Colonic mucosa (tissue), 4 donors: ENCODE measurements around the gene ANAPC2. TPM values are rescaled to one million over a fixed set of nuclear protein-coding genes. Genes with fewer than 3 reads are reported as not detected.

Experiments used
- DNase-seq: peaks from one replicate; pipeline ENCODE4 v3.0.0-alpha.2; 2020
- H3K27ac ChIP-seq: fragments of 200-600 bp; one replicate; pipeline ENCODE4 v1.8.0; 2021
- H3K27me3 ChIP-seq: fragments of 200-600 bp; one replicate; pipeline ENCODE4 v1.8.0; 2021
- H3K36me3 ChIP-seq: fragments of 200-600 bp; one replicate; pipeline ENCODE4 v1.8.0; 2021
- H3K4me1 ChIP-seq: fragments of 200-600 bp; one replicate; pipeline ENCODE4 v1.8.0; 2021; ENCODE audit warnings: mild to moderate bottlenecking
- H3K4me3 ChIP-seq: fragments of 200-600 bp; one replicate; pipeline ENCODE4 v1.8.0; 2021
- H3K9ac ChIP-seq, 2 donors: one replicate each; pipeline ENCODE4 v1.7.0; 2013; ENCODE audit warnings: control low read depth in 2 of 2, low read depth in 2 of 2, low read length in 2 of 2
- H3K9me3 ChIP-seq: fragments of 200-600 bp; one replicate; pipeline ENCODE4 v1.8.0; 2021
- intact Hi-C: fragments of 100-400 bp; cut with DNase I; formaldehyde crosslinking; loops from one replicate; pipeline ENCODE4 v1.14.1; 2022
- total RNA-seq, 2 donors: library from RNA; stranded (reverse); fragmentation: NEBNext Ultra II Directional in 1 of 2; extraction: Animal tissue kit (Norgen Biotek cat#: 25700) in 1 of 2; gene quantifications; one replicate each; pipeline ENCODE4 v1.2.1, GENCODE V29; 2021
- TF ChIP-seq, protein P1 (sequence below): fragments of 200-600 bp; IDR thresholded peaks from one replicate; pipeline ENCODE4 v1.8.0; 2022; ENCODE audit warnings: antibody characterized with exemption, mild to moderate bottlenecking
- donor health status: healthy.
- donor health status: DM: no; HTN: no; CAD: no.
- donor health status: DM: no; HTN: no; CAD: no.

ANAPC2 gene
- total RNA-seq, 2 donors from 2014 or later: 33.8 to 67.8 TPM

DNA sequence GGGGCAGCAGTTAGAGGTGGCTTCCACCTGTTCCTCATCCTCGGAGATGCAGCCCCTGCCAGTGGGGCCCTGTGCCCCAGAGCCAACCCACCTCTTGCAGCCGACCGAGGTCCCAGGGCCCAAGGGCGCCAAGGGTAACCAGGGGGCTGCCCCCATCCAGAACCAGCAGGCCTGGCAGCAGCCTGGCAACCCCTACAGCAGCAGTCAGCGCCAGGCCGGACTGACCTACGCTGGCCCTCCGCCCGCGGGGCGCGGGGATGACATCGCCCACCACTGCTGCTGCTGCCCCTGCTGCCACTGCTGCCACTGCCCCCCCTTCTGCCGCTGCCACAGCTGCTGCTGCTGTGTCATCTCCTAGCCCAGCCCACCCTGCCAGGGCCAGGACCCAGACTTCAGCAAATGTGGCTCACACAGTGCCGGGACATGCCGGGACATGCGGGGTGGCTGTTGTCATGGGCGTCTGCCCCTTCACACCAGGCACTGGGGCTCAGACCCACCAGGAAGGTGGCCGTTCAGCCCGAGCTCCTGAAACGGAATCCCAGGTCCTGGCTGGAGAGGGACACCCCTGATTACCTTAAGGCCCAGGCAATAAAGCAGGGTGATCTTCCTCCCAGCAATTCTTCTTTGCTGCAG is 37.5 kb upstream of the ANAPC2 start:
- H3K27ac ChIP-seq: no peak overlapping the region

DNA sequence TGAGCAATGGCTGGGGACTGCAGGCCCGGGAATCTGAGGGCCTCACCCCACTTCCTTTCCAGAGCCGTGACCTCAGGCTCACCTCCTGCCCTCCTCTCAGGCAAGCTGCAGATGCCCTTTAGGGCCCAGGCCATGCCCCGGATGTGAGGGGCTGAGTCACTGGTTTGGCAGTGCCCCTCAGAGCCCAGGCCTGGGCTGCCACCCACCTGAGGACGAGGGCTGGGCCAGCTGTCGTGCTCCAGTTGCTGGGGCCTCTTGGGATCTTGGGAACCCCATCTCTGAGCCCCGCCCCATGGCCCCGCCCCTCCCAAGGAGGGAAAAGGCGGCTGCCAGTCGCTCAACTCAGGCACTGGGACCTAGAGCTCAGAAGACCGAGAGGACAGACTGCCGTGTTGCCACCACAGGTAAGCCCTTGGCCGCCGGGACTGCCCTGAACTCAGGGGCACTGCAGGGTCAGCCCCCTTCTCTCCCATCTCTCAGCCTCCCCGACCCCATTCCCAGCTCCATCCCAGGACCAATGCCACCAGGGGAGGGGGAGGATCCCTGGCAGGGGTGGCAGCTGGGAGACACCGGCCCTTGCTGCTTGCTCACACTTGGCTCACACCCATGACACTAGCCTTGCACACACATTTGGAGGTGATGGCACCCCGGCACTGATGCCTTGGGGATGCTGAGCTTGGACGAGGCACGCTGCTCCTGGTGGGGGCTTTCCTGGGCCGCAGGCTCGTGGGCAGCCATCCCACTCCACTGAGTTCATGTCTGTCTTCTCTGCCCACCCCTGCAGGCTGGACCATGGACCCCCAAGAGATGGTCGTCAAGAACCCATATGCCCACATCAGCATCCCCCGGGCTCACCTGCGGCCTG is 36.7 kb upstream of the ANAPC2 start, which contains the start of gene CYSRT1:
TSS of gene CYSRT1 (plus strand) at position 345 of the 865 bp plus-strand sequence. CDS start at position 793, 448 bp downstream.
- H3K9me3 ChIP-seq: no peaks in the 10 kb centered on the region
- peaks cover 31% of the 10 kb centered on the region for H3K4me1 ChIP-seq
- H3K9ac ChIP-seq: peak within 1 kb of the TSS; percentile 87 to 97
- H3K27me3 ChIP-seq: peaks cover 18% of the 10 kb centered on the region
- intact Hi-C loops: loop anchor here (5.0 kb wide), 1 partner anchor 38 kb away; the partner anchor contains the start of genes ANAPC2 and SSNA1
- H3K36me3 ChIP-seq: no peaks in the 10 kb centered on the region
- TF ChIP-seq, protein P1, sequence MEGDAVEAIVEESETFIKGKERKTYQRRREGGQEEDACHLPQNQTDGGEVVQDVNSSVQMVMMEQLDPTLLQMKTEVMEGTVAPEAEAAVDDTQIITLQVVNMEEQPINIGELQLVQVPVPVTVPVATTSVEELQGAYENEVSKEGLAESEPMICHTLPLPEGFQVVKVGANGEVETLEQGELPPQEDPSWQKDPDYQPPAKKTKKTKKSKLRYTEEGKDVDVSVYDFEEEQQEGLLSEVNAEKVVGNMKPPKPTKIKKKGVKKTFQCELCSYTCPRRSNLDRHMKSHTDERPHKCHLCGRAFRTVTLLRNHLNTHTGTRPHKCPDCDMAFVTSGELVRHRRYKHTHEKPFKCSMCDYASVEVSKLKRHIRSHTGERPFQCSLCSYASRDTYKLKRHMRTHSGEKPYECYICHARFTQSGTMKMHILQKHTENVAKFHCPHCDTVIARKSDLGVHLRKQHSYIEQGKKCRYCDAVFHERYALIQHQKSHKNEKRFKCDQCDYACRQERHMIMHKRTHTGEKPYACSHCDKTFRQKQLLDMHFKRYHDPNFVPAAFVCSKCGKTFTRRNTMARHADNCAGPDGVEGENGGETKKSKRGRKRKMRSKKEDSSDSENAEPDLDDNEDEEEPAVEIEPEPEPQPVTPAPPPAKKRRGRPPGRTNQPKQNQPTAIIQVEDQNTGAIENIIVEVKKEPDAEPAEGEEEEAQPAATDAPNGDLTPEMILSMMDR: no peak
- peak; percentile 49 for DNase-seq
- H3K27ac ChIP-seq: peak within 1 kb of the TSS; percentile 83
- H3K4me3 ChIP-seq: peak within 1 kb of the TSS; percentile 70

More for the DNA sequence above, 37.5 kb upstream of the ANAPC2 start:
- no peaks in the 10 kb centered on the region for H3K36me3 ChIP-seq
- TF ChIP-seq, protein P1: no peak
- intact Hi-C loops: loop anchor here (2.0 to 5.0 kb wide), 2 partner anchors 39 to 105 kb away; partner anchors contain the start of genes ANAPC2 and SSNA1
- H3K9ac ChIP-seq: no peak overlapping the region
- H3K27me3 ChIP-seq: peaks cover 20% of the 10 kb centered on the region
- no peak overlapping the region for H3K4me3 ChIP-seq
- no peaks in the 10 kb centered on the region for H3K9me3 ChIP-seq
- peaks cover 32% of the 10 kb centered on the region for H3K4me1 ChIP-seq
- no peak for DNase-seq

DNA sequence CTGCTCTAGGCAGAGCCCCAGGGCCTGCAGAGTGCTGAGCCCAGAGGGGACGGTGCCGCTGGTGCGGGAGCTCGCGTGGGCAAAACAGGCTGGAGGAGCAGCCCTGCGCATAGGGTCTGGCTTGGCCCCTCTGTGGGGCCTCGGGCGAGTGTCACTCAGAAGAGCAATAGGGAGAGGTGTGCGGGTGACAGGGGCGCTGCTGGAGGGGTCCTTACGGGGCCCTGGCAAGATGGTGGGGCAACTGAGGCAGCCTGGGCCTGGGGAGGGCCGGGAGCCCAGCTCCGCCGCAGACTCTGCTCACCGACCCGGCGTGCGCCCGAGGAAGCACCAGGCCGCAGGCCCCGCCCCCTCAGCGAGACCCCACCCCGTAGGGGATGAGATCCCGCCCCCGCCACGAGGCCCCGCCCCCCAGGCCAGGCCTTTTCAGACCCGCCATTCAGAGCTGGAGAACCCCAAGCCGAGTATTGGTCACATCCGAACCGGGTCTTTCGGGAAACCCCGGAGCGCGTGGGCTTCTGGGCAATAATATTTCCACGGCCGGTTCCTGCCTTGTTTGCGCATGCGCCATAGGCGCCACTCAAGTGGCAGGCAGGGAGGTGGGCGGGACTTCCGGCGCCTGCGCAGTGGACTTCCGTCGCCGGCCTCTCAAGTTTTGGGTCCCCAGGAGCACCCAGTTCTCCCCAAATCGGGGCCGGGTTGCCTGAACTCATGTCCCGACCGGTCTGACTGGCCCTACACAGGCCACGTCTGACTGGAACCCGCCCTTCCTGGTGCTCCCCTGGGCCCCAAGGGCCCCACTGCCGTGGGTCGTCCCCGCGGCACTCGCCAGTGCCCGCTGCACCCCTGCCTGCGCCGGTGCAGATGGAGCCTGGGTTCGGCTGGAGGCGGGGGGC is 35.0 kb upstream of the ANAPC2 start:
- Histone ChIP-seq H3K4me1 (peaks cover 25% of the 10 kb centered on the region), H3K36me3 (no peaks in the 10 kb centered on the region), H3K9me3 (no peaks in the 10 kb centered on the region), H3K4me3 (peak overlapping the region; percentile 70), H3K27ac (peak overlapping the region; percentile 83), H3K9ac (peak overlapping the region; percentile 87 to 97), H3K27me3 (peaks cover under 1% of the 10 kb centered on the region)
- DNase-seq: peak; percentile 98
- intact Hi-C loops: no loop called here
- TF ChIP-seq, protein P1: no peak

- peak; percentile 54 for DNase-seq
Observed at GRCh38 chr9:137222190-137223077, 34.1 kb upstream of the ANAPC2 start, which contains the start of gene RNF208. RNF208 (minus strand) TSS chr9:137222240; CDS start chr9:137221212, 1,028 bp downstream.

More at GRCh38 chr9:137222190-137223077, 34.1 kb upstream of the ANAPC2 start, which contains the start of gene RNF208:
- intact Hi-C loops: no loop called here
- Histone ChIP-seq H3K9ac (peak within 1 kb of the TSS; percentile 73 to 79), H3K27me3 (no peaks in the 10 kb centered on the region), H3K4me3 (peak within 1 kb of the TSS; percentile 70), H3K9me3 (no peaks in the 10 kb centered on the region), H3K4me1 (peaks cover 23% of the 10 kb centered on the region), H3K27ac (peak within 1 kb of the TSS; percentile 83), H3K36me3 (no peaks in the 10 kb centered on the region)
- TF ChIP-seq, protein P1: no peak
